ENCODE data around the gene GABBR2.

Gene GABBR2

DNA sequence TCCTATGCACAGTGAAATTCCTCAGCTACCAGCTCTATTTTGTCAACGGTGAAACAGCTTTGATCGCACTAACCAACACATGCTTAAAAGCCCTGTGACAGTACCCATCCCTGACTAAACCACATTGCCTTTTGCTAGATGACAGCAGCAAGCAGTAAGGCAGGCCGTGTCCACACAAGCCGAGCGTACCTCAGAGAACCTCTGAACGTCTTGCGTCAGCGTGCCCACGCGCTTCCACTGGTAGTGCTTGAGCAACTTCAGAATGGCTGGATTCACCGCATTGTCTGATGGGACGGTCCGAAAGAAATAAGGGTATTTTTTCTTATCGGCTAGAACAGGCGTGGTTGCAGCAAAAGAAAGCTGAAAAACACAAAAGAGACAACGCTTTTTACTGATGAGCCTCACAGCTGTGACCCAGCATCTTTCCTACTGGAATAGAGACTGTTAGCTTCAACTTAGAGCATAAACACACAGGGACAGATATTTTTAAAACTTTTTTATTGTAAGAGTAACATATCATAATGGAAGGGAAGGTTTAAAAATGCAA is 167.0 kb downstream of the GABBR2 start:
- Histone ChIP-seq H3K14ac (ENCODE audit: low read length) (no peak overlapping the region), H2AK5ac (ENCODE audit: low read length) (no peak overlapping the region), H3K4ac (ENCODE audit: low read depth, low read length) (no peak overlapping the region), H2BK5ac (ENCODE audit: low read depth, low read length, poor library complexity) (no peak overlapping the region), H3K27ac (ENCODE audit: low read depth, low read length) (no peak overlapping the region), H4K12ac (ENCODE audit: low read depth, low read length) (no peak overlapping the region), H2BK120ac (ENCODE audit: insufficient read depth, low read length, poor library complexity) (no peak overlapping the region), H2AFZ (ENCODE audit: insufficient read depth, low read length, poor library complexity) (no peak overlapping the region), H3K4me2 (ENCODE audit: low read length) (no peak overlapping the region), H3K79me2 (ENCODE audit: control insufficient read depth, insufficient read depth, low read length, poor library complexity) (no peaks in the 10 kb centered on the region), H3K23ac (ENCODE audit: low read length) (no peak overlapping the region), H3K36me3 (ENCODE audit: control insufficient read depth in 1 of 2, insufficient read depth in 2 of 2, low read length in 2 of 2) (no peaks in the 10 kb centered on the region), H3K9ac (ENCODE audit: low read length) (no peak overlapping the region), H3K4me3 (ENCODE audit: low read depth, low read length) (peak overlapping the region; percentile 30), H3K4me1 (ENCODE audit: control insufficient read depth in 1 of 2, insufficient read depth in 2 of 2, low read length in 2 of 2) (no peaks in the 10 kb centered on the region), H4K8ac (ENCODE audit: low read depth, low read length) (no peak overlapping the region), H3K79me1 (ENCODE audit: low read length) (no peaks in the 10 kb centered on the region), H3K18ac (ENCODE audit: low read length) (no peak overlapping the region), H4K91ac (ENCODE audit: low read depth, low read length) (no peak overlapping the region), H3K9me3 (ENCODE audit: insufficient read depth, low read depth, low read length) (no peaks in the 10 kb centered on the region), H2BK12ac (ENCODE audit: low read length) (no peak overlapping the region), H3K27me3 (ENCODE audit: insufficient read depth, low read length) (no peaks in the 10 kb centered on the region)
- peak; percentile 61 to 72 for DNase-seq
- no CpG with 5 or more reads among the region's 16 CpGs for WGBS (ENCODE audit: extremely low coverage, insufficient coverage, insufficient read length)

DNA sequence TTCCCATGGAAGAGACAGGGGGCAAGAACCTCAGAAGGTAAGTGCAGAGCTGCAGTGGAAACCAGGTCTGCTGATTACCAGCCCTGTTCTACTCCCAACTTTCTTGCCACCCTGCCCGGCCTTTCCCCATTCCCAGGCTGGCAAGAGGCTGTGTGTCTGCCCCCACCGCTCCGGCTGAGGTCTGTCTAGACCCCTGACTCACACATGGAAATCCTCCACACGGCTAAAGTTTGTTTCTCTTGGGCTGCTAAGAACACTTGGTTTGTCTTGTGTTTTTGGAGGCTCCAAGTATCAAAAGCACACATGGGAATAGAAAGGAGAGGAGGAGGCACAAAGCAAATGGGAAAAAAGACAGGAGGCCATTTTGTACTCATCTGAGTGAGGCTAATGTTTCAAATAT is 168.3 kb downstream of the GABBR2 start:
- no peak for DNase-seq
- Histone ChIP-seq H2BK120ac (ENCODE audit: insufficient read depth, low read length, poor library complexity) (no peak overlapping the region), H4K12ac (ENCODE audit: low read depth, low read length) (no peak overlapping the region), H3K4me2 (ENCODE audit: low read length) (no peak overlapping the region), H3K4me3 (ENCODE audit: low read depth, low read length) (no peak overlapping the region), H4K8ac (ENCODE audit: low read depth, low read length) (no peak overlapping the region), H3K4ac (ENCODE audit: low read depth, low read length) (no peak overlapping the region), H3K36me3 (ENCODE audit: control insufficient read depth in 1 of 2, insufficient read depth in 2 of 2, low read length in 2 of 2) (no peaks in the 10 kb centered on the region), H3K79me1 (ENCODE audit: low read length) (no peaks in the 10 kb centered on the region), H3K9me3 (ENCODE audit: insufficient read depth, low read depth, low read length) (no peaks in the 10 kb centered on the region), H3K23ac (ENCODE audit: low read length) (no peak overlapping the region), H4K91ac (ENCODE audit: low read depth, low read length) (no peak overlapping the region), H3K18ac (ENCODE audit: low read length) (no peak overlapping the region), H3K27me3 (ENCODE audit: insufficient read depth, low read length) (no peaks in the 10 kb centered on the region), H3K4me1 (ENCODE audit: control insufficient read depth in 1 of 2, insufficient read depth in 2 of 2, low read length in 2 of 2) (no peaks in the 10 kb centered on the region), H2AK5ac (ENCODE audit: low read length) (no peak overlapping the region), H3K9ac (ENCODE audit: low read length) (no peak overlapping the region), H2BK5ac (ENCODE audit: low read depth, low read length, poor library complexity) (no peak overlapping the region), H3K27ac (ENCODE audit: low read depth, low read length) (no peak overlapping the region), H2AFZ (ENCODE audit: insufficient read depth, low read length, poor library complexity) (no peak overlapping the region), H3K79me2 (ENCODE audit: control insufficient read depth, insufficient read depth, low read length, poor library complexity) (no peaks in the 10 kb centered on the region), H3K14ac (ENCODE audit: low read length) (no peak overlapping the region), H2BK12ac (ENCODE audit: low read length) (no peak overlapping the region)
- WGBS (ENCODE audit: extremely low coverage, insufficient coverage, insufficient read length): no CpG with 5 or more reads among the region's 4 CpGs

DNA sequence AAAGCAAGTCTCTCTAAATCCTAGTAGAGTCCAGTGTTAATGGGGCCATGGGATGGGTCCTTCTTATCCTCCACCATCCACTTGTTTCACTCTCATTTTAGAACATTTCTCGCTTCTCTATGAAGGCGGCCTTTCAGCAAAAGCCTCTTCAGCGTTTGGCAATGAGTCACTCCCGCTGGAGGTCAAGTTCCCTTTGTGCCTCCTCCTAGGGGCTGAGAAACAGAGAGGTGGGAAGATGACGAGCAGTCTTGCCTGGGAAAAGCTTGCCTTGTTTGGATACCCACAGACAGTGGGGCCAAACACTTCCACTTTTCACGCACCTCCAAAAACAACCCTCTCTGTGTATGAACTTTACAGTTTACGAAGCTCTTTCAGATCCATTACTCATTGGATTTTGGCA is 168.8 kb downstream of the GABBR2 start:
- DNase-seq: peak in 1 of 2 donors; percentile 56
- Histone ChIP-seq H3K79me1 (ENCODE audit: low read length) (no peaks in the 10 kb centered on the region), H3K4me1 (ENCODE audit: control insufficient read depth in 1 of 2, insufficient read depth in 2 of 2, low read length in 2 of 2) (no peaks in the 10 kb centered on the region), H4K8ac (ENCODE audit: low read depth, low read length) (no peak overlapping the region), H3K9ac (ENCODE audit: low read length) (no peak overlapping the region), H3K4ac (ENCODE audit: low read depth, low read length) (no peak overlapping the region), H4K91ac (ENCODE audit: low read depth, low read length) (no peak overlapping the region), H3K23ac (ENCODE audit: low read length) (no peak overlapping the region), H2BK5ac (ENCODE audit: low read depth, low read length, poor library complexity) (no peak overlapping the region), H3K27ac (ENCODE audit: low read depth, low read length) (no peak overlapping the region), H2BK120ac (ENCODE audit: insufficient read depth, low read length, poor library complexity) (no peak overlapping the region), H3K18ac (ENCODE audit: low read length) (no peak overlapping the region), H3K14ac (ENCODE audit: low read length) (no peak overlapping the region), H3K9me3 (ENCODE audit: insufficient read depth, low read depth, low read length) (no peaks in the 10 kb centered on the region), H3K79me2 (ENCODE audit: control insufficient read depth, insufficient read depth, low read length, poor library complexity) (no peaks in the 10 kb centered on the region), H4K12ac (ENCODE audit: low read depth, low read length) (no peak overlapping the region), H3K36me3 (ENCODE audit: control insufficient read depth in 1 of 2, insufficient read depth in 2 of 2, low read length in 2 of 2) (no peaks in the 10 kb centered on the region), H2BK12ac (ENCODE audit: low read length) (no peak overlapping the region), H2AK5ac (ENCODE audit: low read length) (no peak overlapping the region), H3K4me2 (ENCODE audit: low read length) (no peak overlapping the region), H3K4me3 (ENCODE audit: low read depth, low read length) (no peak overlapping the region), H2AFZ (ENCODE audit: insufficient read depth, low read length, poor library complexity) (no peak overlapping the region), H3K27me3 (ENCODE audit: insufficient read depth, low read length) (no peaks in the 10 kb centered on the region)
- WGBS (ENCODE audit: extremely low coverage, insufficient coverage, insufficient read length): no CpG with 5 or more reads among the region's 7 CpGs

DNA sequence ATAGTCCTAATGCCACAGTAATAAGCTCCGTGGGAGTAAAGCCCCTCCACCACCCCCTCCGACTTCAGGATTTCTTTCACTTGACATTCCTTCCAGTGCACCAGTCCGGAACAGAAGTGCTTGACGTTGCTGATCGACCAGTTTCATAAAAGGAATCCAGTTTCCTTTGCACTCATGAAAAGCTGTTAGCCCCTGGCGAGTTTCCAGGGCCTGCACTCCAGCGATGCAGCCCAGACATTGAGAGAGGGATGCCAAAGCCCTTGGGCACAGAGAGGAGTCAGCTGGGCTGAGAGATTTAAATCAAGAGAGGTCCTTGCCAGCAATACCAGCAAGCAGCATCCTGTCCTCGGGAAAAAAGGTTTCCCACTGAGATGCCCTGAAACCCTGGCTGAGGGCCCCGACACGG is 170.1 kb downstream of the GABBR2 start:
- H4K8ac ChIP-seq (ENCODE audit: low read depth, low read length): no peak overlapping the region
- H3K9me3 ChIP-seq (ENCODE audit: insufficient read depth, low read depth, low read length): no peaks in the 10 kb centered on the region
- H3K14ac ChIP-seq (ENCODE audit: low read length): no peak overlapping the region
- H2BK120ac ChIP-seq (ENCODE audit: insufficient read depth, low read length, poor library complexity): no peak overlapping the region
- H4K91ac ChIP-seq (ENCODE audit: low read depth, low read length): no peak overlapping the region
- no peak overlapping the region for H3K9ac ChIP-seq (ENCODE audit: low read length)
- no peak overlapping the region for H2AK5ac ChIP-seq (ENCODE audit: low read length)
- no peak overlapping the region for H2BK12ac ChIP-seq (ENCODE audit: low read length)
- H3K27ac ChIP-seq (ENCODE audit: low read depth, low read length): no peak overlapping the region
- no peak overlapping the region for H4K12ac ChIP-seq (ENCODE audit: low read depth, low read length)
- no CpG with 5 or more reads among the region's 10 CpGs for WGBS (ENCODE audit: extremely low coverage, insufficient coverage, insufficient read length)
- H3K4me1 ChIP-seq (ENCODE audit: control insufficient read depth in 1 of 2, insufficient read depth in 2 of 2, low read length in 2 of 2): no peaks in the 10 kb centered on the region
- H3K4me2 ChIP-seq (ENCODE audit: low read length): no peak overlapping the region
- H2AFZ ChIP-seq (ENCODE audit: insufficient read depth, low read length, poor library complexity): no peak overlapping the region
- no peak overlapping the region for H3K4ac ChIP-seq (ENCODE audit: low read depth, low read length)
- H3K18ac ChIP-seq (ENCODE audit: low read length): no peak overlapping the region
- no peaks in the 10 kb centered on the region for H3K27me3 ChIP-seq (ENCODE audit: insufficient read depth, low read length)
- no peak overlapping the region for H3K23ac ChIP-seq (ENCODE audit: low read length)
- no peaks in the 10 kb centered on the region for H3K79me2 ChIP-seq (ENCODE audit: control insufficient read depth, insufficient read depth, low read length, poor library complexity)
- no peak overlapping the region for H3K4me3 ChIP-seq (ENCODE audit: low read depth, low read length)
- H2BK5ac ChIP-seq (ENCODE audit: low read depth, low read length, poor library complexity): no peak overlapping the region
- DNase-seq: peak; percentile 13 to 22
- no peaks in the 10 kb centered on the region for H3K79me1 ChIP-seq (ENCODE audit: low read length)
- H3K36me3 ChIP-seq (ENCODE audit: control insufficient read depth in 1 of 2, insufficient read depth in 2 of 2, low read length in 2 of 2): no peaks in the 10 kb centered on the region

All from trophoblast cell (in vitro differentiated cells and primary cell).